ENCODE results near the gene TCF12. TPM values are rescaled to one million over a fixed set of nuclear protein-coding genes. Genes with fewer than 3 reads are reported as not detected.

TCF12 gene
- total and polyA plus RNA-seq, 2 of the 8 experiments (the other 6 are each of a cell fraction or from before 2014, with no cell fraction given) = 85.8 to 101 TPM

- H2BK20ac ChIP-seq (ENCODE audit: low read length) = no peak overlapping the region
- no peak overlapping the region for H3K27ac ChIP-seq (ENCODE audit: low read depth, low read length)
- H2AFZ ChIP-seq (ENCODE audit: low read length) = no peak overlapping the region
- H3K4me2 ChIP-seq (ENCODE audit: insufficient read depth in 1 of 2, low read depth in 2 of 2, low read length in 2 of 2) = no peak overlapping the region
- no peak overlapping the region for H3K18ac ChIP-seq (ENCODE audit: extremely low read depth, low read length)
- H2BK12ac ChIP-seq (ENCODE audit: low read depth, low read length) = no peak overlapping the region
- TF ChIP-seq SRF (IDR thresholded peaks at IDR 0.05; ENCODE audit: low read depth, low read length) (no peak), SP1 (IDR thresholded peaks at IDR 0.05; ENCODE audit: low read depth, low read length) (no peak), EZH2 (IDR thresholded peaks at IDR 0.05; ENCODE audit: low read depth, low read length, severe bottlenecking) (no peak), POLR2AphosphoS5 (IDR thresholded peaks at IDR 0.05; ENCODE audit: low read depth, low read length) (no peak), SIN3A (conservative IDR thresholded peaks at IDR 0.05 in 1 of 2, IDR thresholded peaks at IDR 0.05 in 1 of 2; ENCODE audit: low read depth in 1 of 2, low read length in 2 of 2) (no peak), PHF8 (conservative IDR thresholded peaks at IDR 0.05; ENCODE audit: low read depth, low read length) (no peak), CBX8 (IDR thresholded peaks at IDR 0.05; ENCODE audit: borderline replicate concordance, low read depth, low read length) (no peak), CHD2 (IDR thresholded peaks at IDR 0.05; ENCODE audit: low read length) (no peak), POU5F1 (IDR thresholded peaks at IDR 0.05; ENCODE audit: low read depth, low read length) (no peak), TCF12 (IDR thresholded peaks at IDR 0.05; ENCODE audit: low read depth, low read length) (no peak), GABPA (IDR thresholded peaks at IDR 0.05; ENCODE audit: borderline replicate concordance, insufficient read depth, low read length) (no peak), TAF1 (IDR thresholded peaks at IDR 0.05; ENCODE audit: low read depth, low read length) (no peak)
- WGBS, 2 experiments (ENCODE audit: extremely low coverage in 1 of 2, insufficient coverage in 1 of 2, insufficient read length in 1 of 2, insufficient replicate concordance in 2 of 2, low coverage in 1 of 2, low lambda C conversion rate in 2 of 2, missing lambda C conversion rate in 1 of 2) = 92% methylated on average over 6 of the region's 6 CpGs; no CpG with 5 or more reads in 1 of the 2 experiments
- no peak overlapping the region for H2BK5ac ChIP-seq (ENCODE audit: low read depth, low read length)
- no peak overlapping the region for H3K9ac ChIP-seq (replicated peaks in 1 of 4; ENCODE audit: extremely low read depth in 1 of 4, low read depth in 3 of 4, low read length in 3 of 4)
- no peak overlapping the region for H3K23ac ChIP-seq (ENCODE audit: insufficient read length)
- no peak overlapping the region for H2BK120ac ChIP-seq (replicated peaks; ENCODE audit: low read depth, low read length)
- no peak for DNase-seq (ENCODE audit: low read depth in 1 of 2, low spot score in 2 of 2)
- no peak for FAIRE-seq
- ChIA-PET CTCF (ENCODE audit: partially characterized antibody) (interaction anchor here (0.6 to 1.6 kb wide), 5 partner anchors 10 to 109 kb away, joined by 3 to 7 read pairs (median 4); no protein-coding TSS in a partner anchor), POLR2A (ENCODE audit: partially characterized antibody) (interaction anchor here (1.1 to 2.2 kb wide), 2 partner anchors 8 to 9 kb away, joined by 5 to 7 read pairs; no protein-coding TSS in a partner anchor)
- no peaks in the 10 kb centered on the region for H3K23me2 ChIP-seq (ENCODE audit: low read depth, low read length)
- no peak overlapping the region for H3K4ac ChIP-seq (replicated peaks; ENCODE audit: insufficient read length, low read depth, low read length)
- no peak overlapping the region for H2AK5ac ChIP-seq (ENCODE audit: low read depth, low read length)
- H2BK15ac ChIP-seq (ENCODE audit: low read length) = no peak overlapping the region
- H4K5ac ChIP-seq (ENCODE audit: insufficient read length, low read depth, low read length) = no peak overlapping the region
- no peak overlapping the region for H3K56ac ChIP-seq (replicated peaks; ENCODE audit: insufficient read length, low read depth, low read length)
- H3K36me3 ChIP-seq (ENCODE audit: control insufficient read depth in 2 of 4, insufficient read depth in 4 of 4, low read length in 3 of 4) = peaks cover 0 to 11% (median 5%) of the 10 kb centered on the region in 4 experiments; a peak in 4 of 8 replicates
- no peaks in the 10 kb centered on the region for H4K20me1 ChIP-seq (replicated peaks in 1 of 2; ENCODE audit: control insufficient read depth in 1 of 2, insufficient read depth in 2 of 2, low read length in 2 of 2)
- H4K91ac ChIP-seq (replicated peaks; ENCODE audit: insufficient read length, low read length) = no peak overlapping the region
- H3K27me3 ChIP-seq (replicated peaks in 1 of 4; ENCODE audit: control insufficient read depth in 3 of 4, extremely low read depth in 1 of 4, insufficient read depth in 3 of 4, low read length in 3 of 4) = no peaks in the 10 kb centered on the region
- H3K79me2 ChIP-seq (ENCODE audit: control insufficient read depth in 1 of 2, insufficient read depth in 2 of 2, low read length in 2 of 2) = no peaks in the 10 kb centered on the region
- H3K79me1 ChIP-seq (ENCODE audit: low read depth, low read length) = no peaks in the 10 kb centered on the region
- H3K4me1 ChIP-seq (replicated peaks in 1 of 4; ENCODE audit: control insufficient read depth in 3 of 4, insufficient read depth in 4 of 4, low read length in 3 of 4) = peaks cover 0 to 13% (median 8%) of the 10 kb centered on the region in 4 experiments; a peak in 3 of 7 replicates
- no peak overlapping the region for H4K8ac ChIP-seq (ENCODE audit: extremely low read depth, insufficient read depth, low read length)
- no peaks in the 10 kb centered on the region for H3K9me3 ChIP-seq (ENCODE audit: insufficient read depth in 2 of 2, low read depth in 1 of 2, low read length in 1 of 2)
- H3K14ac ChIP-seq (ENCODE audit: insufficient read length) = no peak overlapping the region
- no peak overlapping the region for H3K4me3 ChIP-seq (ENCODE audit: extremely low read depth in 1 of 4, insufficient read depth in 2 of 4, low read depth in 3 of 4, low read length in 4 of 4)
Measured at GRCh38 chr15:57255751-57256341, 337.4 kb downstream of the TCF12 start.
